ENCODE data around the gene P3H2. TPM values are rescaled to one million over a fixed set of nuclear protein-coding genes. Genes with fewer than 3 reads are reported as not detected.
A peak's percentile ranks its signal among the peaks of the same experiment; 100 is the strongest.
"Not testable (repeated sequence)": the region's sequence is repeated elsewhere in the genome, so short reads cannot be mapped to it uniquely, and the experiment has no call there.

P3H2 gene
- polyA plus RNA-seq, 3 donors = 93.0 to 114 (median 105) TPM

GRCh38 chr3:189995129-189995528 is 125.6 kb downstream of the P3H2 start:
- no peak for DNase-seq (ENCODE audit: low read depth in 3 of 3, low spot score in 2 of 3)

- DNase-seq (ENCODE audit: low read depth in 3 of 3, low spot score in 2 of 3) = no peak
Measured at GRCh38 chr3:189990826-189991225, 129.9 kb downstream of the P3H2 start.

GRCh38 chr3:189988854-189989253 is 131.8 kb downstream of the P3H2 start:
- DNase-seq (ENCODE audit: low read depth in 3 of 3, low spot score in 2 of 3) = no peak

GRCh38 chr3:189988322-189988721 is 132.4 kb downstream of the P3H2 start:
- DNase-seq (ENCODE audit: low read depth in 3 of 3, low spot score in 2 of 3) = no peak

GRCh38 chr3:189985948-189986347 is 134.7 kb downstream of the P3H2 start:
- no peak for DNase-seq (ENCODE audit: low read depth in 3 of 3, low spot score in 2 of 3)

GRCh38 chr3:189983612-189984011 is 137.1 kb downstream of the P3H2 start:
- no peak for DNase-seq (ENCODE audit: low read depth in 3 of 3, low spot score in 2 of 3)

GRCh38 chr3:189982321-189982945 is 138.3 kb downstream of the P3H2 start:
- no peak for DNase-seq (ENCODE audit: low read depth in 3 of 3, low spot score in 2 of 3)

GRCh38 chr3:189981668-189982067 is 139.0 kb downstream of the P3H2 start:
- DNase-seq (ENCODE audit: low read depth in 3 of 3, low spot score in 2 of 3) = no peak

- no peak for DNase-seq (ENCODE audit: low read depth in 3 of 3, low spot score in 2 of 3)
Measured at GRCh38 chr3:189978753-189979152, 141.9 kb downstream of the P3H2 start.

GRCh38 chr3:189977174-189977573 is 143.5 kb downstream of the P3H2 start:
- DNase-seq (ENCODE audit: low read depth in 3 of 3, low spot score in 2 of 3) = no peak

GRCh38 chr3:189975391-189975990 is 145.2 kb downstream of the P3H2 start:
- DNase-seq (ENCODE audit: low read depth in 3 of 3, low spot score in 2 of 3) = no peak

GRCh38 chr3:189974359-189974758 is 146.3 kb downstream of the P3H2 start:
- DNase-seq (ENCODE audit: low read depth in 3 of 3, low spot score in 2 of 3) = no peak

- DNase-seq (ENCODE audit: low read depth in 3 of 3, low spot score in 2 of 3) = peak in 2 of 3 donors; percentile 51 to 57
Measured at GRCh38 chr3:189967254-189967865, 153.3 kb downstream of the P3H2 start.

- DNase-seq (ENCODE audit: low read depth in 3 of 3, low spot score in 2 of 3) = no peak
Measured at GRCh38 chr3:189966843-189967242, 153.9 kb downstream of the P3H2 start.

- no peak for DNase-seq (ENCODE audit: low read depth in 3 of 3, low spot score in 2 of 3)
Measured at GRCh38 chr3:189964623-189965332, 155.9 kb downstream of the P3H2 start.

GRCh38 chr3:189962466-189962865 is 158.2 kb downstream of the P3H2 start:
- no peak for DNase-seq (ENCODE audit: low read depth in 3 of 3, low spot score in 2 of 3)

GRCh38 chr3:189961522-189962161 is 159.1 kb downstream of the P3H2 start:
- DNase-seq (ENCODE audit: low read depth in 3 of 3, low spot score in 2 of 3) = peak; percentile 55 to 72 (median 64)

- not testable (repeated sequence) for DNase-seq (ENCODE audit: low read depth in 3 of 3, low spot score in 2 of 3)
Measured at GRCh38 chr3:189961086-189961485, 159.6 kb downstream of the P3H2 start.

GRCh38 chr3:189954733-189955665 is 165.7 kb downstream of the P3H2 start:
- no peak for DNase-seq (ENCODE audit: low read depth in 3 of 3, low spot score in 2 of 3)

GRCh38 chr3:189953551-189953950 is 167.1 kb downstream of the P3H2 start:
- no peak for DNase-seq (ENCODE audit: low read depth in 3 of 3, low spot score in 2 of 3)

All from right renal cortex interstitium (tissue), 3 donors.